ENCODE measurements around the gene CA10.

GRCh38 chr17:51948128-51948527, 210.4 kb downstream of the CA10 start:
- no peak for TF ChIP-seq GLIS3 (CRISPR knock-in tag; IDR thresholded peaks at IDR 0.05)
- no peak for TF ChIP-seq ESRRG (CRISPR knock-in tag; IDR thresholded peaks at IDR 0.05)
- no peak for TF ChIP-seq SNAI2 (CRISPR knock-in tag; IDR thresholded peaks at IDR 0.05)
- no peak for TF ChIP-seq POU6F1 (CRISPR knock-in tag; IDR thresholded peaks at IDR 0.05; ENCODE audit: borderline replicate concordance, low read depth)
- no peak for TF ChIP-seq PPARA (CRISPR knock-in tag; IDR thresholded peaks at IDR 0.05; ENCODE audit: borderline replicate concordance)
- TF ChIP-seq ZNF565 (CRISPR knock-in tag; conservative IDR thresholded peaks at IDR 0.05; ENCODE audit: low read depth) = no peak
- no peak for TF ChIP-seq CSDC2 (CRISPR knock-in tag; IDR thresholded peaks at IDR 0.05)
- TF ChIP-seq ZC3H10 (CRISPR knock-in tag; IDR thresholded peaks at IDR 0.05) = no peak
